HG03439 (cell line): ENCODE results near the gene MMP15.
"Not testable (repeated sequence)": the region's sequence is repeated elsewhere in the genome, so short reads cannot be mapped to it uniquely, and the experiment has no call there.

Source experiments
- ATAC-seq: cut with Tn5 transposase; IDR thresholded peaks from one replicate; pipeline ENCODE4 v1.9.1; 2021; ENCODE audit warnings: mild to moderate bottlenecking, moderate library complexity; ENCODE audit not compliant: unreplicated experiment

Gene MMP15

GRCh38 chr16:58085584-58086251 lies 60.2 kb downstream of the MMP15 start:
- no peak for ATAC-seq

GRCh38 chr16:58086381-58087208 lies 61.0 kb downstream of the MMP15 start:
- no peak for ATAC-seq

GRCh38 chr16:58087209-58087913 lies 61.8 kb downstream of the MMP15 start:
- no peak for ATAC-seq

- no peak for ATAC-seq
These were observed 62.5 kb downstream of the MMP15 start for GRCh38 chr16:58088091-58088490.

GRCh38 chr16:58090396-58090795 lies 64.8 kb downstream of the MMP15 start:
- ATAC-seq, result not testable (repeated sequence)

- ATAC-seq, result no peak
These were observed 68.5 kb downstream of the MMP15 start for GRCh38 chr16:58094026-58094425.

GRCh38 chr16:58094791-58095574 lies 69.4 kb downstream of the MMP15 start:
- ATAC-seq, result no peak

- not testable (repeated sequence) for ATAC-seq
These were observed 70.0 kb downstream of the MMP15 start for GRCh38 chr16:58095575-58095960.

- ATAC-seq, result no peak
These were observed 70.7 kb downstream of the MMP15 start for GRCh38 chr16:58096249-58096648.
